ENCODE results near the gene MC1R. TPM values are rescaled to one million over a fixed set of nuclear protein-coding genes. Genes with fewer than 3 reads are reported as not detected.

Gene MC1R
- total RNA-seq, 4 donors from 2014 or later, result 2.0 to 5.0 (median 2.9) TPM

- H3K27ac ChIP-seq (replicated peaks in 1 of 4), result no peak overlapping the region
Observed at GRCh38 chr16:89892055-89892630, 26.5 kb upstream of the MC1R start.

GRCh38 chr16:89892635-89893034 is 26.0 kb upstream of the MC1R start:
- no peak for TF ChIP-seq CTCF (IDR thresholded peaks at IDR 0.05)
- intact Hi-C loops (cut with DNase I), result no loop called here
- Histone ChIP-seq H3K9me3 (no peaks in the 10 kb centered on the region), H3K4me3 (no peak overlapping the region), H3K27ac (replicated peaks in 1 of 4) (no peak overlapping the region), H3K27me3 (no peaks in the 10 kb centered on the region), H3K36me3 (peaks cover 84 to 100% (median 100%) of the 10 kb centered on the region in 4 donors), H3K4me1 (no peaks in the 10 kb centered on the region)
- 96% methylated on average over 5 of the region's 9 CpGs for WGBS
- DNase-seq (ENCODE audit: extremely low spot score), result no peak

More at GRCh38 chr16:89892055-89892630, 26.5 kb upstream of the MC1R start:
- 91% methylated on average over 12 of the region's 18 CpGs for WGBS
- Histone ChIP-seq H3K27me3 (no peaks in the 10 kb centered on the region), H3K4me1 (no peaks in the 10 kb centered on the region), H3K9me3 (no peaks in the 10 kb centered on the region), H3K36me3 (peaks cover 88 to 100% (median 100%) of the 10 kb centered on the region in 4 donors), H3K4me3 (no peak overlapping the region)
- TF ChIP-seq POLR2A (IDR thresholded peaks at IDR 0.05; ENCODE audit: low read depth) (no peak), POLR2AphosphoS5 (IDR thresholded peaks at IDR 0.05) (no peak), EP300 (IDR thresholded peaks at IDR 0.05) (no peak), CTCF (IDR thresholded peaks at IDR 0.05) (no peak)
- DNase-seq (ENCODE audit: extremely low spot score), result no peak
- intact Hi-C loops (cut with DNase I), result no loop called here

GRCh38 chr16:89893642-89894548 is 24.8 kb upstream of the MC1R start:
- Histone ChIP-seq H3K4me3 (no peak overlapping the region), H3K27me3 (no peaks in the 10 kb centered on the region), H3K9me3 (no peaks in the 10 kb centered on the region), H3K27ac (replicated peaks in 1 of 4) (no peak overlapping the region), H3K36me3 (peaks cover 80 to 100% (median 99%) of the 10 kb centered on the region in 4 donors), H3K4me1 (no peaks in the 10 kb centered on the region)
- intact Hi-C loops (cut with DNase I), result no loop called here
- TF ChIP-seq POLR2A (IDR thresholded peaks at IDR 0.05; ENCODE audit: low read depth), result no peak
- no peak for TF ChIP-seq CTCF (IDR thresholded peaks at IDR 0.05)
- TF ChIP-seq POLR2AphosphoS5 (IDR thresholded peaks at IDR 0.05), result no peak
- TF ChIP-seq EP300 (IDR thresholded peaks at IDR 0.05), result no peak
- WGBS, result 97% methylated on average over 7 of the region's 45 CpGs
- no peak for DNase-seq (ENCODE audit: extremely low spot score)

- H3K36me3 ChIP-seq, result peaks cover 86 to 100% (median 99%) of the 10 kb centered on the region in 4 donors
- intact Hi-C loops (cut with DNase I), result no loop called here
- no peak overlapping the region for H3K27ac ChIP-seq (replicated peaks in 1 of 4)
- H3K9me3 ChIP-seq, result no peaks in the 10 kb centered on the region
- H3K27me3 ChIP-seq, result no peaks in the 10 kb centered on the region
- H3K4me3 ChIP-seq, result no peak overlapping the region
- TF ChIP-seq POLR2A (IDR thresholded peaks at IDR 0.05; ENCODE audit: low read depth) (no peak), EP300 (IDR thresholded peaks at IDR 0.05) (no peak), CTCF (IDR thresholded peaks at IDR 0.05) (no peak), POLR2AphosphoS5 (IDR thresholded peaks at IDR 0.05) (no peak)
- no peak for DNase-seq (ENCODE audit: extremely low spot score)
- WGBS, result 92% methylated on average over 14 of the region's 26 CpGs
- H3K4me1 ChIP-seq, result no peaks in the 10 kb centered on the region
Observed at GRCh38 chr16:89895482-89896250, 23.0 kb upstream of the MC1R start.
